ENCODE data around the gene ARIH2.

- no peak for TF ChIP-seq POLR2A (IDR thresholded peaks at IDR 0.05; ENCODE audit: low read depth, low read length)
- TF ChIP-seq BHLHE40 (IDR thresholded peaks at IDR 0.05; ENCODE audit: low read depth, low read length): no peak
- TF ChIP-seq CTCF (conservative IDR thresholded peaks at IDR 0.05; ENCODE audit: low read depth, low read length): no peak
- TF ChIP-seq MXI1 (IDR thresholded peaks at IDR 0.05; ENCODE audit: borderline replicate concordance, low read depth, low read length): no peak
- no peak for TF ChIP-seq SMC3 (IDR thresholded peaks at IDR 0.05; ENCODE audit: low read depth, low read length)
- TF ChIP-seq RFX5 (IDR thresholded peaks at IDR 0.05; ENCODE audit: low read depth, low read length): no peak
- TF ChIP-seq ELK1 (IDR thresholded peaks at IDR 0.05; ENCODE audit: borderline replicate concordance, low read depth, low read length): no peak
- TF ChIP-seq CEBPB (IDR thresholded peaks at IDR 0.05; ENCODE audit: low read depth, low read length): no peak
- TF ChIP-seq USF2 (IDR thresholded peaks at IDR 0.05; ENCODE audit: low read depth, low read length): no peak
- no peak for TF ChIP-seq RAD21 (IDR thresholded peaks at IDR 0.05; ENCODE audit: low read length)
- no peak for TF ChIP-seq NFE2L2 (IDR thresholded peaks at IDR 0.05; ENCODE audit: low read depth, low read length)
Observed at GRCh38 chr3:48991851-48992545, 73.4 kb downstream of the ARIH2 start.

All from IMR-90 (cell line).